Lower leg skin (tissue), 3 donors: ENCODE data around the gene CRAMP1.

ENCODE experiments used
- POLR2A ChIP-seq, 2 donors: fragments of 450-650 bp; IDR thresholded peaks; one replicate each; pipeline ENCODE4 v1.6.1; 2016 to 2017; ENCODE audit warnings: antibody characterized with exemption in 2 of 2, mild to moderate bottlenecking in 1 of 2, moderate library complexity in 1 of 2
- TF ChIP-seq, protein P1 (sequence below), 3 donors: fragments of 450-650 bp; IDR thresholded peaks; one replicate each; pipeline ENCODE4 v1.5.1; 2016; ENCODE audit warnings: antibody characterized with exemption in 3 of 3, mild to moderate bottlenecking in 3 of 3, moderate library complexity in 2 of 3

- TF ChIP-seq, protein P1, sequence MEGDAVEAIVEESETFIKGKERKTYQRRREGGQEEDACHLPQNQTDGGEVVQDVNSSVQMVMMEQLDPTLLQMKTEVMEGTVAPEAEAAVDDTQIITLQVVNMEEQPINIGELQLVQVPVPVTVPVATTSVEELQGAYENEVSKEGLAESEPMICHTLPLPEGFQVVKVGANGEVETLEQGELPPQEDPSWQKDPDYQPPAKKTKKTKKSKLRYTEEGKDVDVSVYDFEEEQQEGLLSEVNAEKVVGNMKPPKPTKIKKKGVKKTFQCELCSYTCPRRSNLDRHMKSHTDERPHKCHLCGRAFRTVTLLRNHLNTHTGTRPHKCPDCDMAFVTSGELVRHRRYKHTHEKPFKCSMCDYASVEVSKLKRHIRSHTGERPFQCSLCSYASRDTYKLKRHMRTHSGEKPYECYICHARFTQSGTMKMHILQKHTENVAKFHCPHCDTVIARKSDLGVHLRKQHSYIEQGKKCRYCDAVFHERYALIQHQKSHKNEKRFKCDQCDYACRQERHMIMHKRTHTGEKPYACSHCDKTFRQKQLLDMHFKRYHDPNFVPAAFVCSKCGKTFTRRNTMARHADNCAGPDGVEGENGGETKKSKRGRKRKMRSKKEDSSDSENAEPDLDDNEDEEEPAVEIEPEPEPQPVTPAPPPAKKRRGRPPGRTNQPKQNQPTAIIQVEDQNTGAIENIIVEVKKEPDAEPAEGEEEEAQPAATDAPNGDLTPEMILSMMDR (IDR thresholded peaks at IDR 0.05), result no peak
- TF ChIP-seq POLR2A (IDR thresholded peaks at IDR 0.05), result no peak
These were observed 55.8 kb downstream of the CRAMP1 start for GRCh38 chr16:1667916-1668315.
